Liver (tissue), 9 donors: ENCODE results near the gene VPS26B. TPM values are rescaled to one million over a fixed set of nuclear protein-coding genes. Genes with fewer than 3 reads are reported as not detected.

Experiments
- DNase-seq: peaks from one replicate; pipeline ENCODE4 v3.0.0-alpha.2; 2017; ENCODE audit warnings: low spot score
- H3K27ac ChIP-seq, 2 donors: one replicate each; pipeline ENCODE4 v1.7.0; 2013; ENCODE audit warnings: inconsistent platforms in 2 of 2, low read length in 2 of 2, control low read depth in 1 of 2, low read depth in 1 of 2, mild to moderate bottlenecking in 1 of 2
- H3K27me3 ChIP-seq, 4 donors: one replicate each; pipeline versions ENCODE4 v1.6.1 to v1.7.0; 2013; ENCODE audit warnings: low read length in 3 of 4, inconsistent platforms in 1 of 4, mild to moderate bottlenecking in 1 of 4, moderate library complexity in 1 of 4; ENCODE audit not compliant: control insufficient read depth in 4 of 4, insufficient read depth in 4 of 4
- H3K36me3 ChIP-seq, 4 donors: one replicate each; pipeline versions ENCODE4 v1.6.1 to v1.7.0; 2013; ENCODE audit warnings: low read length in 3 of 4, mild to moderate bottlenecking in 3 of 4, low read depth in 1 of 4, moderate library complexity in 1 of 4; ENCODE audit not compliant: control insufficient read depth in 4 of 4, insufficient read depth in 3 of 4
- H3K4me1 ChIP-seq, 4 donors: one replicate each; pipeline versions ENCODE4 v1.6.1 to v1.7.0; 2013; ENCODE audit warnings: low read length in 3 of 4, mild to moderate bottlenecking in 3 of 4, moderate library complexity in 1 of 4; ENCODE audit not compliant: control insufficient read depth in 4 of 4, insufficient read depth in 4 of 4
- H3K4me3 ChIP-seq, 3 donors: one replicate each; pipeline versions ENCODE4 v1.6.1 to v1.7.0; 2013; ENCODE audit warnings: low read length in 3 of 3, control low read depth in 1 of 3, low read depth in 1 of 3, mild to moderate bottlenecking in 1 of 3
- H3K9ac ChIP-seq, 2 donors: one replicate each; pipeline ENCODE4 v1.7.0; 2013; ENCODE audit warnings: low read length in 2 of 2, mild to moderate bottlenecking in 2 of 2, moderate library complexity in 2 of 2, control low read depth in 1 of 2, low read depth in 1 of 2
- H3K9me3 ChIP-seq, 4 donors: one replicate each; pipeline versions ENCODE4 v1.6.1 to v1.7.0; 2013; ENCODE audit warnings: low read length in 3 of 4; ENCODE audit not compliant: control insufficient read depth in 4 of 4
- EGR1 ChIP-seq, 2 donors: IDR thresholded peaks; 2 replicates each; pipeline ENCODE4 v1.6.1; 2016 to 2018; ENCODE audit warnings: antibody characterized with exemption in 2 of 2, low read depth in 2 of 2
- FOXA1 ChIP-seq: IDR thresholded peaks from 2 replicates; pipeline ENCODE4 v1.6.1; 2016; ENCODE audit warnings: antibody characterized with exemption
- FOXA2 ChIP-seq: IDR thresholded peaks from 2 replicates; pipeline ENCODE4 v1.6.1; 2016; ENCODE audit warnings: antibody characterized with exemption
- GABPA ChIP-seq, 2 donors: IDR thresholded peaks in 1 of 2; conservative IDR thresholded peaks in 1 of 2; 2 replicates each; pipeline ENCODE4 v1.6.1; 2016; ENCODE audit warnings: antibody characterized with exemption in 2 of 2, mild to moderate bottlenecking in 1 of 2, moderate library complexity in 1 of 2
- HNF4A ChIP-seq, 2 donors: conservative IDR thresholded peaks; 2 replicates each; pipeline ENCODE4 v1.6.1; 2016; ENCODE audit warnings: antibody characterized with exemption in 2 of 2, mild to moderate bottlenecking in 2 of 2
- HNF4G ChIP-seq: IDR thresholded peaks from 2 replicates; pipeline ENCODE4 v1.6.1; 2016; ENCODE audit warnings: antibody characterized with exemption
- JUND ChIP-seq, 2 donors: IDR thresholded peaks; 2 replicates each; pipeline ENCODE4 v1.6.1; 2016; ENCODE audit warnings: antibody characterized with exemption in 2 of 2
- NR2F2 ChIP-seq: IDR thresholded peaks from 2 replicates; pipeline ENCODE4 v1.6.1; 2016; ENCODE audit warnings: antibody characterized with exemption
- RXRA ChIP-seq, 2 donors: IDR thresholded peaks; 2 replicates each; pipeline ENCODE4 v1.6.1; 2017 to 2018; ENCODE audit warnings: antibody characterized with exemption in 2 of 2, mild to moderate bottlenecking in 1 of 2
- TAF1 ChIP-seq: conservative IDR thresholded peaks from 2 replicates; pipeline ENCODE4 v1.6.1; 2016; ENCODE audit warnings: antibody characterized with exemption, mild to moderate bottlenecking
- WGBS: extraction: QIAGEN DNeasy Blood & Tissue Kit; methylation state at CpG from one replicate; pipeline ENCODE4 v1.1.7; 2013; 5-methylcytosine and 5-hydroxymethylcytosine counted together
- polyA plus RNA-seq, 2 donors: library from polyadenylated mRNA; stranded (reverse) in 1 of 2; unstranded in 1 of 2; fragments of 200-250 nt in 1 of 2; fragments of >200 nt in 1 of 2; fragmentation: Nextera tagmentation in 1 of 2; extraction: Ambion mirVana in 1 of 2; gene quantifications; one replicate each; pipeline versions ENCODE4 v1.2.1 to v1.2.3, GENCODE V29; 2013 to 2015
- total RNA-seq, 2 donors: library from RNA; depleted of rRNA; stranded (reverse); fragments of >200 nt; gene quantifications; one replicate each; pipeline ENCODE4 v1.2.3, GENCODE V29; 2014
- TF ChIP-seq, protein P1 (sequence below): IDR thresholded peaks from 2 replicates; pipeline ENCODE4 v1.6.1; 2016; ENCODE audit warnings: antibody characterized with exemption, mild to moderate bottlenecking
- TF ChIP-seq, protein P2 (sequence below): IDR thresholded peaks from 2 replicates; pipeline ENCODE4 v1.6.1; 2016; ENCODE audit warnings: antibody characterized with exemption
- TF ChIP-seq, protein P3 (sequence below): IDR thresholded peaks from 2 replicates; pipeline ENCODE4 v1.6.1; 2016; ENCODE audit warnings: antibody characterized with exemption
- TF ChIP-seq, protein P4 (sequence below): IDR thresholded peaks from 2 replicates; pipeline ENCODE4 v1.6.1; 2016; ENCODE audit warnings: antibody characterized with exemption
- donor health status: healthy.
- donor health status: healthy.
- donor health status: healthy.
- donor health status: healthy.
- donor health status: healthy.

VPS26B gene
- total and polyA plus RNA-seq, 4 donors: 12.6 to 35.0 (median 20.2) TPM

DNA sequence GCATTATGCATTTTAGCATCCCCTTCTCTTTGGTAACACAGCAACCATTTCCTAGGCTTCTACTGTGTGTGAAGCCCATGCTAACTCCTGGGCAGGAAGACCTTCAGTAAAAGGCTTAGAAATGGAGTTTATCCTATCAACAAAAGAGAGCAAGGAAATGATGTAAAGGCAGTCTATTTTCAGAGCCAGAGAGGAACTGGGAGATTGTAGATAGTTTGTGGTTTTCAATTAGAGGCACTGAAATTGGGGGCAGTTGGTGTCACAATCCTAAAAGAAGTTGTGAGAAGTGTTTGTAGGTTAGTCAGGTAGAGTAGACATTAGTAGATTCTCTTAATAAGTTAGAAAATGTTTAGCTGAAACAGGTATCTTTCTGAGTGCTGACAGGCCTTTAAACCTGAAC is 36.0 kb downstream of the VPS26B start:
- peaks cover 6 to 51% (median 30%) of the 10 kb centered on the region in 4 donors for H3K36me3 ChIP-seq
- H3K9ac ChIP-seq: no peak overlapping the region
- no peak overlapping the region for H3K4me3 ChIP-seq
- H3K4me1 ChIP-seq: no peaks in the 10 kb centered on the region
- DNase-seq: no peak
- TF ChIP-seq, protein P1, sequence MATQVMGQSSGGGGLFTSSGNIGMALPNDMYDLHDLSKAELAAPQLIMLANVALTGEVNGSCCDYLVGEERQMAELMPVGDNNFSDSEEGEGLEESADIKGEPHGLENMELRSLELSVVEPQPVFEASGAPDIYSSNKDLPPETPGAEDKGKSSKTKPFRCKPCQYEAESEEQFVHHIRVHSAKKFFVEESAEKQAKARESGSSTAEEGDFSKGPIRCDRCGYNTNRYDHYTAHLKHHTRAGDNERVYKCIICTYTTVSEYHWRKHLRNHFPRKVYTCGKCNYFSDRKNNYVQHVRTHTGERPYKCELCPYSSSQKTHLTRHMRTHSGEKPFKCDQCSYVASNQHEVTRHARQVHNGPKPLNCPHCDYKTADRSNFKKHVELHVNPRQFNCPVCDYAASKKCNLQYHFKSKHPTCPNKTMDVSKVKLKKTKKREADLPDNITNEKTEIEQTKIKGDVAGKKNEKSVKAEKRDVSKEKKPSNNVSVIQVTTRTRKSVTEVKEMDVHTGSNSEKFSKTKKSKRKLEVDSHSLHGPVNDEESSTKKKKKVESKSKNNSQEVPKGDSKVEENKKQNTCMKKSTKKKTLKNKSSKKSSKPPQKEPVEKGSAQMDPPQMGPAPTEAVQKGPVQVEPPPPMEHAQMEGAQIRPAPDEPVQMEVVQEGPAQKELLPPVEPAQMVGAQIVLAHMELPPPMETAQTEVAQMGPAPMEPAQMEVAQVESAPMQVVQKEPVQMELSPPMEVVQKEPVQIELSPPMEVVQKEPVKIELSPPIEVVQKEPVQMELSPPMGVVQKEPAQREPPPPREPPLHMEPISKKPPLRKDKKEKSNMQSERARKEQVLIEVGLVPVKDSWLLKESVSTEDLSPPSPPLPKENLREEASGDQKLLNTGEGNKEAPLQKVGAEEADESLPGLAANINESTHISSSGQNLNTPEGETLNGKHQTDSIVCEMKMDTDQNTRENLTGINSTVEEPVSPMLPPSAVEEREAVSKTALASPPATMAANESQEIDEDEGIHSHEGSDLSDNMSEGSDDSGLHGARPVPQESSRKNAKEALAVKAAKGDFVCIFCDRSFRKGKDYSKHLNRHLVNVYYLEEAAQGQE: no peak
- no peak for TF ChIP-seq RXRA (IDR thresholded peaks at IDR 0.05)
- no peak for TF ChIP-seq HNF4A (conservative IDR thresholded peaks at IDR 0.05)
- no peak for TF ChIP-seq FOXA1
- TF ChIP-seq HNF4G: no peak
- TF ChIP-seq, protein P2, sequence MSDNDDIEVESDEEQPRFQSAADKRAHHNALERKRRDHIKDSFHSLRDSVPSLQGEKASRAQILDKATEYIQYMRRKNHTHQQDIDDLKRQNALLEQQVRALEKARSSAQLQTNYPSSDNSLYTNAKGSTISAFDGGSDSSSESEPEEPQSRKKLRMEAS: no peak
- no peak for TF ChIP-seq FOXA2
- TF ChIP-seq NR2F2: no peak
- no peaks in the 10 kb centered on the region for H3K9me3 ChIP-seq
- H3K27ac ChIP-seq: no peak overlapping the region
- H3K27me3 ChIP-seq: no peaks in the 10 kb centered on the region

DNA sequence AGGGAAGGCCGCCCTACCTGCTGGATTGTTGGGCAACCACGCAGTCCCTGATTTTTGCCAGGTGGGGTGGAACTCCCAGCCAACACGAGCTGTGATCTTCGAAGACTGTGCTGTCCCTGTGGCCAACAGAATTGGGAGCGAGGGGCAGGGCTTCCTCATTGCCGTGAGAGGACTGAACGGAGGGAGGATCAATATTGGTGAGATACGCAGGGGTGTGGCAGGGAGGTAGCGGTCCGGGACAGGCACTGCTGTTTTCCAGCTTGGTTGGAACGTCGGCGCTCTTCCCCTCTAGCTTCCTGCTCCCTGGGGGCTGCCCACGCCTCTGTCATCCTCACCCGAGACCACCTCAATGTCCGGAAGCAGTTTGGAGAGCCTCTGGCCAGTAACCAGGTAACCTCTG is 36.5 kb downstream of the VPS26B start:
- Histone ChIP-seq H3K36me3 (peaks cover 6 to 51% (median 30%) of the 10 kb centered on the region in 4 donors), H3K9ac (no peak overlapping the region), H3K9me3 (no peaks in the 10 kb centered on the region), H3K27ac (no peak overlapping the region), H3K4me3 (no peak overlapping the region), H3K27me3 (no peaks in the 10 kb centered on the region), H3K4me1 (no peaks in the 10 kb centered on the region)
- 95% methylated on average over 16 of the region's 16 CpGs for WGBS
- TF ChIP-seq HNF4G (no peak), EGR1 (IDR thresholded peaks at IDR 0.05; ENCODE audit: low read depth in 2 of 2) (no peak), JUND (IDR thresholded peaks at IDR 0.05) (no peak), TAF1 (no peak), FOXA2 (no peak), FOXA1 (no peak), GABPA (IDR thresholded peaks at IDR 0.05 in 1 of 2, conservative IDR thresholded peaks at IDR 0.05 in 1 of 2) (no peak)
- TF ChIP-seq, protein P3, sequence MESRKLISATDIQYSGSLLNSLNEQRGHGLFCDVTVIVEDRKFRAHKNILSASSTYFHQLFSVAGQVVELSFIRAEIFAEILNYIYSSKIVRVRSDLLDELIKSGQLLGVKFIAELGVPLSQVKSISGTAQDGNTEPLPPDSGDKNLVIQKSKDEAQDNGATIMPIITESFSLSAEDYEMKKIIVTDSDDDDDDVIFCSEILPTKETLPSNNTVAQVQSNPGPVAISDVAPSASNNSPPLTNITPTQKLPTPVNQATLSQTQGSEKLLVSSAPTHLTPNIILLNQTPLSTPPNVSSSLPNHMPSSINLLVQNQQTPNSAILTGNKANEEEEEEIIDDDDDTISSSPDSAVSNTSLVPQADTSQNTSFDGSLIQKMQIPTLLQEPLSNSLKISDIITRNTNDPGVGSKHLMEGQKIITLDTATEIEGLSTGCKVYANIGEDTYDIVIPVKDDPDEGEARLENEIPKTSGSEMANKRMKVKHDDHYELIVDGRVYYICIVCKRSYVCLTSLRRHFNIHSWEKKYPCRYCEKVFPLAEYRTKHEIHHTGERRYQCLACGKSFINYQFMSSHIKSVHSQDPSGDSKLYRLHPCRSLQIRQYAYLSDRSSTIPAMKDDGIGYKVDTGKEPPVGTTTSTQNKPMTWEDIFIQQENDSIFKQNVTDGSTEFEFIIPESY: no peak
- TF ChIP-seq, protein P4, sequence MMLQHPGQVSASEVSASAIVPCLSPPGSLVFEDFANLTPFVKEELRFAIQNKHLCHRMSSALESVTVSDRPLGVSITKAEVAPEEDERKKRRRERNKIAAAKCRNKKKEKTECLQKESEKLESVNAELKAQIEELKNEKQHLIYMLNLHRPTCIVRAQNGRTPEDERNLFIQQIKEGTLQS: no peak
- TF ChIP-seq, protein P1: no peak
- DNase-seq: no peak
